ENCODE results near the gene NCSTN. TPM values are rescaled to one million over a fixed set of nuclear protein-coding genes. Genes with fewer than 3 reads are reported as not detected.

Gene NCSTN
- total and polyA plus RNA-seq, 9 of the 15 experiments (the other 6 are each of a cell fraction or from before 2014, with no cell fraction given) = 21.3 to 91.1 (median 57.9) TPM

DNA sequence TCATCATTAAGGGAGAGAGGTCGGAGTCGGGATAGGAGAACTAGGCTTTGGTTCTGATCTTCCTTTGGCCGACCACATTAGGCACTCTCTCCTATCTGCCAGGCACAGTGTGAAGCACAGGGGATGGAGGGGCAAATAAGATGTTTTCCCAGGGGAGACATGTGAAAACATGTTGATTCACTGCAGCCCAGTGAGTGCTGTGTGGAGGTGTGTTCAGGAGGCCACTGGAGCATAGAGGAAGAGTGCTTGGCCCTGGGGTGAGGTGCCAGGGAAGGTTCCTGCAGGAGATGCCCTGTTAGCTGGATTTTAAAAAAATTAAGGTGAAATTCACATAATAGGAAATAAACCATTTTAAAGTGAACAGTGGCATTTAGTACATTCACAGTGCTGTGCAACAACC, 60.9 kb downstream of the NCSTN start (continued):
- TF ChIP-seq STAG1 (CRISPR knock-in tag; IDR thresholded peaks at IDR 0.05; ENCODE audit: borderline replicate concordance) (no peak), RBM34 (IDR thresholded peaks at IDR 0.05; ENCODE audit: borderline replicate concordance, insufficient read depth, low read length) (no peak), TAF7 (tag; IDR thresholded peaks at IDR 0.05) (no peak)

GRCh38 chr1:160405331-160405877, 62.2 kb downstream of the NCSTN start:
- in situ Hi-C loops (cut with MboI) (no loop called here), intact Hi-C loops (cut with micrococcal nuclease) (no loop called here)
- CTCF ChIA-PET (ENCODE audit: low intra/inter-chr PET ratio) = no interaction called here
- no peak overlapping the region for H2AFZ ChIP-seq (ENCODE audit: low read depth, low read length)
- no TSS peak for BruUV-seq (replicated peaks)
- no peak overlapping the region for H3K27ac ChIP-seq (ENCODE audit: extremely low read depth, low read depth, low read length)
- 0 out of 2 replicates have a peak, but pooled peaks cover 4% of the 10 kb centered on the region for H4K20me1 ChIP-seq (replicated peaks; ENCODE audit: control insufficient read depth, insufficient read depth, low read length)
- FAIRE-seq = no peak
- peaks cover 3 to 14% of the 10 kb centered on the region in 2 experiments; a peak in 3 of 5 replicates for H3K27me3 ChIP-seq (ENCODE audit: control insufficient read depth in 2 of 2, insufficient read depth in 2 of 2, low read length in 2 of 2)
- no peak for ATAC-seq
- no peaks in the 10 kb centered on the region for H3K9me3 ChIP-seq (replicated peaks; ENCODE audit: control insufficient read depth, insufficient read depth, low read depth, low read length)
- WGBS (ENCODE audit: insufficient coverage, low coverage, missing lambda C conversion rate) = 67% methylated on average over 1 of the region's 2 CpGs
- DNase-seq (ENCODE audit: extremely low read depth in 1 of 4, low spot score in 3 of 4) = no peak
- H3K36me3 ChIP-seq (ENCODE audit: control insufficient read depth, insufficient read depth, low read length) = no peaks in the 10 kb centered on the region
- POLR2A ChIA-PET = interaction anchor here (0.6 to 0.8 kb wide), 2 partner anchors 208 to 219 kb away, joined by 3 read pairs; no protein-coding TSS in a partner anchor
- H3K4me1 ChIP-seq (replicated peaks in 1 of 2; ENCODE audit: control insufficient read depth in 2 of 2, insufficient read depth in 2 of 2, low read length in 2 of 2) = peaks cover 10 to 21% of the 10 kb centered on the region in 2 experiments; a peak in 4 of 5 replicates
- H3K9me1 ChIP-seq (ENCODE audit: control insufficient read depth, insufficient read depth, low read length) = no peaks in the 10 kb centered on the region
- no peak overlapping the region for H3K4me2 ChIP-seq (ENCODE audit: insufficient read depth, low read length)
- no peak overlapping the region for H3K9ac ChIP-seq (ENCODE audit: insufficient read depth in 1 of 2, low read depth in 2 of 2, low read length in 2 of 2)
- no peak overlapping the region for H3K4me3 ChIP-seq
- no peaks in the 10 kb centered on the region for H3K79me2 ChIP-seq (ENCODE audit: control insufficient read depth, insufficient read depth, low read length)
- TF ChIP-seq NR2C2 (CRISPR knock-in tag; IDR thresholded peaks at IDR 0.05) (no peak), NR2C2 (tag; IDR thresholded peaks at IDR 0.05) (no peak), ZSCAN32 (CRISPR knock-in tag; IDR thresholded peaks at IDR 0.05) (no peak), ZNF239 (CRISPR knock-in tag; IDR thresholded peaks at IDR 0.05) (no peak), PCBP1 (IDR thresholded peaks at IDR 0.05; ENCODE audit: low read depth, low read length, poor library complexity, severe bottlenecking) (no peak), SOX6 (IDR thresholded peaks at IDR 0.05) (no peak), ZNF766 (CRISPR knock-in tag; conservative IDR thresholded peaks at IDR 0.05) (no peak), CREB3 (tag; conservative IDR thresholded peaks at IDR 0.05; ENCODE audit: low read depth) (no peak), CEBPZ (IDR thresholded peaks at IDR 0.05; ENCODE audit: borderline replicate concordance, low read depth, low read length) (no peak), BMI1 (IDR thresholded peaks at IDR 0.05; ENCODE audit: low read length) (no peak), ELF4 (CRISPR knock-in tag; IDR thresholded peaks at IDR 0.05) (no peak)
- TF ChIP-seq, protein P1, sequence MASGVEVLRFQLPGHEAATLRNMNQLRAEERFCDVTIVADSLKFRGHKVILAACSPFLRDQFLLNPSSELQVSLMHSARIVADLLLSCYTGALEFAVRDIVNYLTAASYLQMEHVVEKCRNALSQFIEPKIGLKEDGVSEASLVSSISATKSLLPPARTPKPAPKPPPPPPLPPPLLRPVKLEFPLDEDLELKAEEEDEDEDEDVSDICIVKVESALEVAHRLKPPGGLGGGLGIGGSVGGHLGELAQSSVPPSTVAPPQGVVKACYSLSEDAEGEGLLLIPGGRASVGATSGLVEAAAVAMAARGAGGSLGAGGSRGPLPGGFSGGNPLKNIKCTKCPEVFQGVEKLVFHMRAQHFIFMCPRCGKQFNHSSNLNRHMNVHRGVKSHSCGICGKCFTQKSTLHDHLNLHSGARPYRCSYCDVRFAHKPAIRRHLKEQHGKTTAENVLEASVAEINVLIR (CRISPR knock-in tag; IDR thresholded peaks at IDR 0.05) = no peak
